ENCODE results near the gene DGKE.

DNA sequence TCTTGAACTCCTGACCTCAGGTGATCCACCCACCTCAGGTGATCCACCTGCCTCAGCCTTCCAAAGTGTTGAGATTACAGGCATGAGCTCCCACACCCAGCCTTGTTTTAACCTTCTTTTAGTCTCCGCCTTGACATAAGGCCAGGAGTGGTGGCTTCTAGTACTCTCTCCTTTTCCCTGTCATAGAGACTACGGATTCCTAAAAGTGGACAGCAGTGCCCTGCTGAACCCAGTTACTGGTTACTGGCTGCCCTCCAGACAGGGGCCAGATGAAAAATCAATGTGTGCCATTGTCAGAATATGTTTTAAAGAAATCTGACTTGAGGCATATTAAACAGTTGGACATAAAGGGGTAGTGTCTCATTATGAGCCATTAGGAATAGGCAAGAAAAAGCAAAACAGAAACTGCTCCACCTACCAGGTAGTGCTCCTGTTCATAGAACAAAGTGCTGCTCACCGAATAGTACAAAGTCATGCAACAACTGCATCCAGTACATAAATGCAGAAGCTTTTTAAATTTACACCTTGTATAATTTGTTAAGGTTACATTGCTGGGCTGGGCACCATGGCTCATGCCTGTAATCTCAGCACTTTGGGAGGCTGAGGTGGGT, 47.8 kb downstream of the DGKE start:
- TF ChIP-seq FOXP2 (optimal IDR thresholded peaks at IDR 0.05; ENCODE audit: borderline replicate concordance, extremely low read depth, extremely low read length, insufficient read depth) (no peak), SIN3A (IDR thresholded peaks at IDR 0.05; ENCODE audit: borderline replicate concordance, insufficient read depth, low read length) (no peak), POLR2AphosphoS5 (IDR thresholded peaks at IDR 0.05; ENCODE audit: low read depth, low read length) (no peak)
